DMS114 treated with DMSO at 0.1 percent for 48 hours (cell line): ENCODE measurements around the gene TNIK.

Source experiments
- DNase-seq: peaks from one replicate; lab custom pipeline; 2025; ENCODE audit not compliant: unreplicated experiment; lab: John Stamatoyannopoulos, UW

TNIK gene

DNA sequence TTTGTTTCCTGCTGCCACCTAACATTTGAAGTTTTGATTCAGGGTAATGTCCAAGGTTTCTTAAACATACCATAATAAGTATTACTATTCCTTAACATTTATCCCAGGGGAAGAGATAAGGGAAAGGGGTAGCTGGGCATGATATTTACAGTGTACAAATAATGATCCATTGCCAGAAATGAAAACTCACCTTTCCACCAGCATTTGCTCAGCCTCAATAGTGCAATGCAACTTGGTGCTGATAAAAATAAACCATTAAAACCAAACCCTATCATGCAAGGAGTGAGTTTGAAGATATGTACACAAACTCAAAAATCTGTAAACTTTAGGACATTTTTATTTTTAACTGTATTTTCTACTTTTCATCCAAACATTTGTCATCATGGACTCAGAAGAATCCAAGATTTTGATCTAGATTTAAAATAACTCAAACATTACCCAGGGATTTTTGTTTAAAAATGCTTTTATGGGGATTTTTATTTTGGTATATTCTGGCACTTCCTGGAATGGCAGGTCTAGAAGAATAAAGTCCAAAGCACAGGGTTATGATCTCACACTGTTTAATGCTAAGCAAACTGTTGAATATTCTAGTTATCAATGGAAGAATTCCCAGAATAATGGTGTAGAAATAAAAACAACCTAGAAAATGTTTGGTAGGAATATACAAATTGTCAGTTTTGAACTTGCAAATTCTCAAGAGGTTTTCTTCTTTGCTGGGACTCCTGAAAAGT, 401.2 kb downstream of the TNIK start:
- DNase-seq: no peak

DNA sequence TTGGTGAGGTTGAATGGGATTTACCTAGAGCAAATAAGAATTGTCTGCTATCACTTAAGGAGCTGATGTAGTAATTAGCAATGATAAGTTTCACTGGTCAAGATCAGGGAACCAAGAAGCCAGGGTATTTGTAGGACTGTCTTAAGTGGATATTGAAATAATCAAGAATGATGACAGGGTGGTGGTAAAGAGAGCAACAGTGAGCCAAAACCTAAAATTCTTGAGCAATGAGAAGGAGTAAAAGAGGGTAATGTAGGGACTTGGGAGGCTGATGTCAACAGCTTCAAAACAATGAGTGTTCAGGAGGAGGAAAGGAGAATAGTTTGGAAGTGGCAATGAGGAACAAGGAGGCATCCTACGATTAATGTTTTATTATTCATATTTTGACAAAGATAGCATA, 402.1 kb downstream of the TNIK start:
- no peak for DNase-seq

DNA sequence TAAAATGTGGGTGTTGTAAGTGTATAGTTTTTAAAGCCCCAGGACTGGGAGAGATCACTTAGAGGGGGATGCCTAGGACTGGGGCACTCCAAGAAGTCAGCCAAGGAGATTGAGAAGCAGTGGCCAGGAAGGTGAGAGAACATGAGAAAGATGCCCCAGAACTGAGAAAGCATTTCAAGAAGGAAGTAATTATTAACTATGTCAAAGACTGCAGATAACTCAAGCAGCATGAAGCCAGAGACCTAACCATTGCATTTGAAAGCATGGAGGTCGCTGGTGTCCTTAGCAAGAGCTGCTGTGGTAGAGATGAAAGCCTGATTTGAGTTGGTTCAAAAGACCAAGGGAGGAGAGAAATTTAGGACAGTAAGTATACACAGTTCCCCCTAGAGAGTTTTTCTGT, 403.1 kb downstream of the TNIK start:
- DNase-seq: no peak

DNA sequence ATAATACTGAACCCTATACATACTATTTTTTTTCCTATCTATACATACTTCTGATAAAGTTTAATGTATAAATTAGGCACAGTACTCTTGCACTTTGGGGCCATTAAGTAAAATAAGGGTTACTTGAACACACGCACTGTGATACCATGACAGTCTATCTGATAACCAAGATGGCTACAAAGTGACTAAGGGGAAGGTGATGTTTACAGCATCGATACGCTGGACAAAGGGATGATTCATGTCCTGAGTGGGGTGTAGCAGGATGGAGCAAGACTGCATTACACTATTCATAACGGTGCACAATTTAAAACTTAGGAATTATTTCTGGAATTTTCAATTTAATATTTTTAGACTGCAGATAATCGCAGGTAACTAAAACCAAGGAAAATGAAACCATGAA, 403.7 kb downstream of the TNIK start:
- DNase-seq: no peak

DNA sequence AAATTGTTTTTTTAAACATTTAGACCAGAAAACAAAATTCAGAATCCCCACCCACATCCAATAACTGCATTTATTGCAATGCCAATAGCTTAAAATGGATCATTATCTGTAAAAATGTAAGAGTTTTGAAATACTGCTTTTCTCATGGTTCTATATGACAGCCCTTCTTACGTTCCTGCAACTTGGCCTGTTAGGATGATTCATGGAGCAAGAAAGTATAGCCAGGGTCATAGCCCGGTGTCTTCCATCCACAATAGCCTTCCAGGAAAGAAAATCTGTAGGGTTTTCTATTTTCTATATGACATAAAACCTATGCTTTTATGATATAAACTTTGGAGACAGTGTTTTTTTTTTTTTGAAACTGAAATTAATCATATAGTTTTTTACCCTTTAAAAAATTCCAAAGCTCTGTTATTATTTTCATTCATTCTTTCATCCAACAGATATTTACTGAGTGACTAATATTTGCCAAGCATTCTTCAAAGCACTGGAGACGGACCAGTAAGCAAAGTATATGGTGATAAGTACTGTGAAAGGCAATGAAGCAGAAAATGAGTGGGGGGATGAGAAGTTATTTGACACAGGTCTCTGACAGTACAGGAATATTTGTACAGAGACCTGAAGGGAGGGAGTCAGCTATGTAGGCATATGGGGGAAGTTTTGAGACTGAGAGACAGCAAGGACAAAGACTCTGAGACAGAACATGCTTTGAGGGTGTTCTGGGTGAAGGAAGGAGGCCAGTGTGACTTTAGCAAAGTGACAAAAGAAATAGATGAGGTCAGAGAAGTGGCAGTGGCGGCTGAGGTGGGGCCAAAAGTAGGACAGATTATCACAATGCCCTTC, 404.6 kb downstream of the TNIK start:
- DNase-seq: no peak

- DNase-seq: no peak
These were observed 405.3 kb downstream of the TNIK start for GRCh38 chr3:171054921-171055320.

DNA sequence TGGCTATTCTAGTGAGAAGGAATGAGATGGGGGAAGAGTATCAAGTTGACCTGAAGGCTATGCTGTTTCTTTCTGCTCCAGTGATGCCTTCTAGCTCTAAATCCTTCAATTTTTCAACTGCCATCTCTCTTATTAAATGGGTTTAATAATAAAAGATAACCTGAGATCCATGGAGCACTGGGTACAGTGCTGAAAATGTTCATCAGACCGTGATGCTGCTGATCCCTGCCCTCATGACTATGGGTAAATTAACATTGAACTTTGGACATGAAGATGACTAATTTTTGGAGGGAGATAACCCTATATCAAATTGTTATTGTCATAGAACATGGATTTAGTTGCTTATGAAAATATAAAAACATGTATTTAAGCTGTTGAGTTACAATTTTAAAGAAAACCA, 406.0 kb downstream of the TNIK start:
- DNase-seq: no peak

DNA sequence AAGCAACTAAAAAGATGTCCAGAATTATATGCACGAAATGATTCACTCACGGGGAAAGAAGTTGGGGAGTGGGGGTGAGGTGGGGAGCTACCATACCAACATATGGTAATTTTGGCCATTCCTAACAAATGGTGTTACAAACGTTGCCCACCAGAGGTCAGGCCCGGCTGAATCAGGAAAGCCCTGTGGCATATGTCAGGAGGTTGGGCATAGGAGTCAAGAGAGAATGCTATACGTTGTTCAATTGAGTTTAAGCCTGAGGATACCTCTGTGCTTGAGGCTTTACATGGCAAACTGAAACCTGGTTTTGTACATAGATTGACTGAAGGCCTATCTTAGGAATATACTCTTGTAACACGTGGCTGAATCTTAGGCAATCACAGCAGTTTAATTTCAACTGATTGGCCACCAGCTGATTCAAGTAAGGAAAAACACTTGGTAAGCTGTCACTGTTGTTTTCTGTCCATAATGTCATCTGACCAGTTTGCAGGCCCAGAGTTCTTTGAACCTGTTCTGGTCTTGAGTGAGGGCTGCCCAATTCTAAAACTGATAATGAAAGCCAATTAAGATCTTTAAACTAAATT, 410.3 kb downstream of the TNIK start:
- DNase-seq: no peak

DNA sequence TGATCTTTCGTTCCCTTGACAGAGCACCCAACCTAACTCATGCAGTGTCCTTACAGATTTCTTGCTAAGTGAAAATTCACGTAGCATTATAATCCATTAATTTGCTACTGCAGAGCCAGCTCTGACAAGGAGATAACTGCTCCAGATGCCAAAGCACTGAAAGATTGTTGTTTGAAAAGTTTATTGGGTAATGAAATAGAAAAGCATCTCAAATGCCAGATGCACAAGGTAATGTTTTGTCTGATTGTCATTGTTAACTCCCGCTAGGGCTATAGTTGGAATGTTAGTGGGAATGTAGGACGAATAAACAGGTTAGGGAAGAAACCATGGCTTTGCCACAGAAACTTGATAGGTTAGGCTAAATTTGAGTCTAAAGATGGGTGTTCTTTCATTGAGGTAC, 413.4 kb downstream of the TNIK start:
- no peak for DNase-seq

- no peak for DNase-seq
These were observed 415.1 kb downstream of the TNIK start for GRCh38 chr3:171044835-171045793.

- no peak for DNase-seq
These were observed 415.8 kb downstream of the TNIK start for GRCh38 chr3:171044384-171044783.

DNA sequence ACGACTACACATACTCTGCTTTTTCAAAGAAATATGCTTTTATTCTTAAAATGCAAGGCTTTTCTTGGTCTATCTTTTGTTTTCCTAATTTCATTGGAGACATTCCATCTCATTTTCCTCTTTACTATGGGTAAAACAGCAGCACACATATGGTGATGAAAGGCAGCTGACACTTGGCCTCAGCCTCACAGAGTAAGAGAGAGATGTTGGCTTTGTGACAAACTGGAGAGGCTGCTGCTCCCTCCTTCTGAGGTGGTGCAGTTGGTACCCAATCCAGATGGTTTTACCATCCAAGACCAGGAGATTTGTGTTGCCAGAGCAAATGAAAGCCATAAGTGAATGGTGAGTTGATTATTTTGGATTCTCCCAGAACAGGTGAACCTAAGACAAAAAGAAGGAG, 420.5 kb downstream of the TNIK start:
- DNase-seq: no peak

GRCh38 chr3:171038342-171038741, 421.9 kb downstream of the TNIK start:
- DNase-seq: no peak

GRCh38 chr3:171028779-171029232, 431.4 kb downstream of the TNIK start:
- DNase-seq: no peak

GRCh38 chr3:171028025-171028778, 432.0 kb downstream of the TNIK start:
- DNase-seq: no peak

DNA sequence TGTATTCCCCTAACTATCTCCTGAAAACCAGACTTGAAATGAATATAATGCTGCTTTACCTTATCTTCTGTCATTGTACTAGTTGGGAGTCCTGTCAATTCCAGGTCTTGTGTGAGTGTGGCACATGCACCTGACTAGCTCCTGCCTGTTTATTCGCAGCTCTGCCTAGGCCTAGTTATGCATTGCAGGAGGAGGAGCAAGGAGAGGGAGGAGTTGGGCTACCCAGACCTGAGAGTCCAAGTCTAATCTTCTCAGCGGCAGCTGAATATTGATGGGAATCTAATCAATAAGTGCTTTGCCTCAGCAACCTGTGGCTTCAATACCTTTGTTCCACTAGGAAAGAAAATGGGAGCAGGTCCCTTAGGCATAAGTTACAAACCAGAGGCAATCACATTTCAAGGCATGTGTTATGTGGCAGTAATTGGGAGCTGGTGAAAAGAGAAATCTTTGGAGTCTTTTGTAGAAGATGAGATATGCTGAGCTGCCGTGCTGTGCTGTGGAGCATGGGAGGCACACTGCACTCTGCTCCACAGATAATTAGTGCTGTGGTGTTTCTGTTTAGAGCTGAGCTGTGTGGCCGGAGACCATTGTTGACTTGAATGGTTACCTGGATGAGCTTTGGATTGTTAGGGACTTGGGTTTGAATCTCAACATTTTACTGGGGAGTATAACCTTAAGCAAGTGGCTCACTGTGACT, 433.5 kb downstream of the TNIK start, which contains the start of gene SLC2A2:
SLC2A2 (minus strand) TSS at position 124 of the 697 bp plus-strand sequence; CDS start at position 74, 50 bp downstream.
- no peak for DNase-seq

- DNase-seq: no peak
These were observed 436.6 kb downstream of the TNIK start for GRCh38 chr3:171023566-171023965.

GRCh38 chr3:171021377-171021776, 438.8 kb downstream of the TNIK start:
- DNase-seq: no peak

DNA sequence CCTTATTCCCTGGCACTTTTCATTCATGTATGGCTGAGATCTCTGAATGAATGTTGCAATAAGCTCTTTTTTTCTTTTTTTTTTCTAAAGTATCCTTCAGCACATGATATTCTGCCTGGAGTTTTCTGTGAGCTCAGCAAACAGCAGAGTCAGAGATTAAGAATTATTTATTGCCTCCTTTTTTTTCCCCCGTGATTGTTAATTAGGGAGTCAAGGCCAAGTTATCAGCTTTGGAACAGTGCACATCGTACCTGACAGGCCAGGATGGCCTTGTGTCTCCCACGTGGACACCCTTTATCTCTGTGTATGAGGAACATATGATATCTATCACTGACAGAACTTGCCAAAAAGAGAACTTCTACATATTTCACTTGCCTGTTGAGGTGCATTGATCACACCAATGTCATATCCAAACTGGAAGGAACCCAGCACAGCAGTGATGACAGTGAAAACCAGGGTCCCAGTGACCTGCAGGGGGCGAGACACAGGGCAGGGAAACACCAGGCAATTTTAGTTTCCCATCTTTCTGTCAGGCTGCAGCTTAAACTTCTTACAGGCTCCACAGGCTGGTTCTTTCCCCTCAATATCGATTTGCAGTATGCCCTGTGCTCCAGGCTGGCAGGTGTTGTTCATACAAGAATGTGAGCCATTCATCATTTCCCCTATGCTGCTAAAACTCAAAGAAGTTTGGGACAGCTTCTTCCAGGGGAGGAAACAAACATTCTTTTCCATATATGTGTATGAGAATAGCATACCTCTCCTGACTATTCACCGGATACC, 441.9 kb downstream of the TNIK start:
- DNase-seq: no peak
